Activated CD4-positive, alpha-beta T cell treated with anti-CD3 and anti-CD28 coated beads, Interleukin-2, amount 50 U/mL, for 48 hours (primary cell): ENCODE results near the gene P2RX3.
"Not testable (repeated sequence)": the region's sequence is repeated elsewhere in the genome, so short reads cannot be mapped to it uniquely, and the experiment has no call there.

Experiments used
- DNase-seq, 2 experiments: peaks; one replicate each; pipeline ENCODE4 v3.0.0-alpha.2; 2020

P2RX3 gene

GRCh38 chr11:57325735-57326048, 12.5 kb upstream of the P2RX3 start:
- no peak for DNase-seq

GRCh38 chr11:57327721-57328120, 10.4 kb upstream of the P2RX3 start:
- DNase-seq: no peak

- peak; percentile 18 to 26 for DNase-seq
These were observed 8.1 kb upstream of the P2RX3 start for GRCh38 chr11:57330029-57330428.

- DNase-seq: no peak
These were observed 6.4 kb upstream of the P2RX3 start for GRCh38 chr11:57331720-57332119.

GRCh38 chr11:57332694-57333440, 5.3 kb upstream of the P2RX3 start:
- no peak for DNase-seq

- DNase-seq: no peak
These were observed 3.2 kb upstream of the P2RX3 start for GRCh38 chr11:57335023-57335342.

GRCh38 chr11:57335343-57336110, 2.6 kb upstream of the P2RX3 start, which contains the start of gene SSRP1:
SSRP1 (minus strand) TSS chr11:57335892; CDS start chr11:57335121, 771 bp downstream.
- peak; percentile 87 to 89 for DNase-seq

GRCh38 chr11:57336111-57336666, 2.0 kb upstream of the P2RX3 start:
- peak; percentile 25 to 36 for DNase-seq

GRCh38 chr11:57336856-57337255, 1.3 kb upstream of the P2RX3 start:
- not testable (repeated sequence) for DNase-seq

- no peak for DNase-seq
These were observed 1.2 kb downstream of the P2RX3 start for GRCh38 chr11:57339328-57339727.

GRCh38 chr11:57340039-57340615, 2.0 kb downstream of the P2RX3 start:
- no peak for DNase-seq

GRCh38 chr11:57341250-57341808, 3.2 kb downstream of the P2RX3 start:
- DNase-seq: no peak

GRCh38 chr11:57342702-57343101, 4.5 kb downstream of the P2RX3 start:
- DNase-seq: no peak

- no peak for DNase-seq
These were observed 5.7 kb downstream of the P2RX3 start for GRCh38 chr11:57343825-57344224.

GRCh38 chr11:57344826-57345225, 6.7 kb downstream of the P2RX3 start:
- DNase-seq: no peak

- peak; percentile 71 to 77 for DNase-seq
These were observed 7.5 kb downstream of the P2RX3 start for GRCh38 chr11:57345555-57346211.

- no peak for DNase-seq
These were observed 9.2 kb downstream of the P2RX3 start for GRCh38 chr11:57347336-57347735.

- no peak for DNase-seq
These were observed 9.9 kb downstream of the P2RX3 start for GRCh38 chr11:57348052-57348451.

GRCh38 chr11:57348636-57349313, 10.6 kb downstream of the P2RX3 start:
- DNase-seq: no peak

GRCh38 chr11:57349491-57350274, 11.5 kb downstream of the P2RX3 start:
- DNase-seq: peak; percentile 72 to 77

- DNase-seq: no peak
These were observed 14.9 kb downstream of the P2RX3 start for GRCh38 chr11:57353036-57353435.
